Measurements from ENCODE around the gene PDX1.

The PDX1 gene

DNA sequence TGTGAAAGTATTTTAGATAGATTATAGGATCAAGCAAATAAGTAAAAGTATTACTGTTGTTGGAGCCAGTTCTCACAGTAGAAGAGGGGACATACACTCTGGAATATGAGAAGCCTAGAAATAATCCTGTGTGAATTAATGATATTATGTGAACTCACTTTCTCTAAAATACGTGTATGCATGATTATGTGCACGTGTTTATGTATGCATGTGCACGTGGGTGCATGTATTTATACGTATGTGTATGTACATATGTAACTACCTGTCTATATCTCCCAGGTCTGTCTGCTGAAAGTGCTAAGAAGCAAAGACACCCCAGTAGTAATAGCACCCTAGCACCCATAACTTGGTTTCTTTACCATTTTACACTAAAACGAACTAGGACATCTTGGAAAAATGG is 41.5 kb upstream of the PDX1 start:
- Histone ChIP-seq H3K4me3 (ENCODE audit: low read depth, low read length) (no peak overlapping the region), H3K27ac (ENCODE audit: extremely low read depth, low read depth, low read length) (no peak overlapping the region), H3K36me3 (ENCODE audit: control insufficient read depth in 2 of 2, insufficient read depth in 1 of 2, low read length in 2 of 2) (no peaks in the 10 kb centered on the region), H3K4me1 (ENCODE audit: control insufficient read depth, insufficient read depth, low read length) (no peaks in the 10 kb centered on the region), H3K9me3 (ENCODE audit: control insufficient read depth, insufficient read depth, low read depth, low read length) (no peaks in the 10 kb centered on the region)
- CTCF ChIA-PET, result no interaction called here
- no peak for TF ChIP-seq ZNF777 (tag by site-specific recombination; IDR thresholded peaks at IDR 0.05; ENCODE audit: borderline replicate concordance)
- TF ChIP-seq ZNF488 (tag by site-specific recombination; IDR thresholded peaks at IDR 0.05), result no peak
- TF ChIP-seq ZNF449 (tag by site-specific recombination; IDR thresholded peaks at IDR 0.05), result no peak
- no peak for TF ChIP-seq ZSCAN4 (tag by site-specific recombination; IDR thresholded peaks at IDR 0.05)
- TF ChIP-seq ZSCAN5A (tag by site-specific recombination; IDR thresholded peaks at IDR 0.05), result no peak
- TF ChIP-seq, protein P1, sequence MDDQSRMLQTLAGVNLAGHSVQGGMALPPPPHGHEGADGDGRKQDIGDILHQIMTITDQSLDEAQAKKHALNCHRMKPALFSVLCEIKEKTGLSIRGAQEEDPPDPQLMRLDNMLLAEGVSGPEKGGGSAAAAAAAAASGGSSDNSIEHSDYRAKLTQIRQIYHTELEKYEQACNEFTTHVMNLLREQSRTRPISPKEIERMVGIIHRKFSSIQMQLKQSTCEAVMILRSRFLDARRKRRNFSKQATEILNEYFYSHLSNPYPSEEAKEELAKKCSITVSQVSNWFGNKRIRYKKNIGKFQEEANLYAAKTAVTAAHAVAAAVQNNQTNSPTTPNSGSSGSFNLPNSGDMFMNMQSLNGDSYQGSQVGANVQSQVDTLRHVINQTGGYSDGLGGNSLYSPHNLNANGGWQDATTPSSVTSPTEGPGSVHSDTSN (CRISPR knock-in tag; IDR thresholded peaks at IDR 0.05), result no peak
- TF ChIP-seq ZNF623 (tag by site-specific recombination; IDR thresholded peaks at IDR 0.05), result no peak
- no peak for TF ChIP-seq HOXA7 (CRISPR knock-in tag; IDR thresholded peaks at IDR 0.05; ENCODE audit: borderline replicate concordance)
- POLR2A ChIA-PET, result no interaction called here

- POLR2A ChIA-PET, result no interaction called here
- H3K9me3 ChIP-seq (ENCODE audit: control insufficient read depth, insufficient read depth, low read depth, low read length), result no peaks in the 10 kb centered on the region
- no peak overlapping the region for H3K4me3 ChIP-seq (ENCODE audit: low read depth, low read length)
- no peaks in the 10 kb centered on the region for H3K36me3 ChIP-seq (ENCODE audit: control insufficient read depth in 2 of 2, insufficient read depth in 1 of 2, low read length in 2 of 2)
- TF ChIP-seq ZNF433 (tag by site-specific recombination; IDR thresholded peaks at IDR 0.05; ENCODE audit: low read depth), result no peak
- no peak for TF ChIP-seq SCRT2 (tag by site-specific recombination; IDR thresholded peaks at IDR 0.05)
- no peak for TF ChIP-seq ZNF785 (tag by site-specific recombination; IDR thresholded peaks at IDR 0.05)
- no peak for TF ChIP-seq SP2 (tag by site-specific recombination; IDR thresholded peaks at IDR 0.05)
- no peak for TF ChIP-seq ZNF24 (tag by site-specific recombination; IDR thresholded peaks at IDR 0.05)
- no peak for TF ChIP-seq OVOL3 (tag by site-specific recombination; IDR thresholded peaks at IDR 0.05)
- no peak for TF ChIP-seq SP3 (tag by site-specific recombination; IDR thresholded peaks at IDR 0.05)
- no peak for TF ChIP-seq ZNF114 (tag by site-specific recombination; IDR thresholded peaks at IDR 0.05)
- TF ChIP-seq INSM2 (tag by site-specific recombination; IDR thresholded peaks at IDR 0.05), result no peak
- no peak overlapping the region for H3K27ac ChIP-seq (ENCODE audit: extremely low read depth, low read depth, low read length)
- H3K4me1 ChIP-seq (ENCODE audit: control insufficient read depth, insufficient read depth, low read length), result no peaks in the 10 kb centered on the region
- CTCF ChIA-PET, result interaction anchor here (0.7 kb wide), 1 partner anchor 603 kb away, joined by 3 read pairs; no protein-coding TSS in a partner anchor
Observed at GRCh38 chr13:27889471-27889870, 30.3 kb upstream of the PDX1 start.

All from HEK293 (cell line).